NCI-H1694 treated with DMSO at 0.1 percent for 48 hours (cell line): ENCODE data around the gene RGS7.

ENCODE experiments used
- DNase-seq: peaks from one replicate; lab custom pipeline; 2025; lab: John Stamatoyannopoulos, UW

RGS7 gene

DNA sequence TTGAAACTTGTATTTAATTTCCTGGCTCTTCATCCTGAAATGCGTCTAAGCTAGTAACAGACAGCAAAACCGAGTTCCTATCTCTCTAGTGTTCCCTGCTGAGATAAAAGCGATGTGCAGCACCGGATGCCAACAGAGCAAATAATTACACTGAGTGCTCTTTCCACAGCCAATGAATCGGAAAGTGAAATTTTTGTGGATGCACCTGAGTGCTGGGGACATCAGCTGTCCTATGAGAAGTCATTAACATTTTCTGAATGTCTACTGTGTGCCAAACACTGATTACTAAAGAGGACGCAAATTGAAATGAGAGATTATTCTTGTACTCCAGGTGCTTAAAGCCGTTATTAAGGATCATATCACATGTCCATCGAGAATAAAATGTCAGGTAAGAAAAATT lies 278.0 kb downstream of the RGS7 start:
- DNase-seq = no peak

DNA sequence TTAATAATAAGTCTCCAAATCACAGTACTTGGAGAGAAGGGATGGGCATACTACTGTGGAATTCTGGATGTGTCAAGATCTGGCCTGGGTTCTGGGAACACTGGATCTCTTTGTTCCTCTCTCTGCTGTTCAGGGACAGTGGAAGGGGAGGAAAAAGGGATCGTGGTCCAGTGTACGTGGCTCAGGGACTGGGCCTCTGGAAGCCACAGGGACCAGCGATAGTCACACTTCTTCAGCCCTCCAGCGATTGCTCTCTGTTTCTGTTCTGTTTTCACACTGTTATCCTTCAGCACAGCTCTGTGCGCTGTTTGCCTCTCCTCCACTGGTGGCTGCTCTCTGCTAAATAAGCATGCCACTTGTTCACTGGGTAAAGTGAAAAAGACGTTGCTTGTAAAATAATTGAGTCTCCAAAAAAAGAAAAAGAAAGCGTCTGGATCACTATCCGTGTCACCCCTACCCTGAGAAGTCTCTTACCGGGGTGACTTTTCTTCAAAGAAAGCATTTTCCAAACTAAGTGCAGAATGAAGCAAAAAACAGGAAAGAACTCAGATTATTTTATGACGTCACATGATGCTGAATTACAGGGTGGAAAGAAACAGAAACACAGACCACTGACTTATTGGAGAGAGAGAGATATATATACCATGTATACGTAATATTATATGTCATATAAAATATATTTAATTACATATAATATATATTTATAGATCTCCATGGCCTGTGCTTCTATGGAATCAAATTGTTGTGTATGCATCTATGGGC lies 279.4 kb downstream of the RGS7 start:
- no peak for DNase-seq

DNA sequence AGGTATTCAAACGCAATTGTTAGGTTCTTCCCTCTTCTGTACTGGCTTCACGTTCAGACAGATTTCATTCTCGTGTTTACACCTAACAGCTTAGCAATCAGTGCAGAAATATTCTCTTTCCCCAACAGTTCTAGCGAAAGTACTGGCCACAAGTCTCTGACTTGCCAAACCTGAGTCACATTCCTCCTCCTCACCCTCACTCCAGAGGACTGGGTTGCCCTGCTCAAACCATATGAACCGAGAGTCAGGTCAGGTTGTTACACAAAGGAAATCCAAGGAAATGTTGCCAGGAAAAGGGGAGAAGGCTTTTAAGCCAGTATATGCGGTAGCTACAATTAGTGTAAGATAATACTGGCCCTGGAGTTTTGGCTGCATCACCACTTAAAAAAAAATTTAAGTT lies 282.5 kb downstream of the RGS7 start:
- no peak for DNase-seq

DNA sequence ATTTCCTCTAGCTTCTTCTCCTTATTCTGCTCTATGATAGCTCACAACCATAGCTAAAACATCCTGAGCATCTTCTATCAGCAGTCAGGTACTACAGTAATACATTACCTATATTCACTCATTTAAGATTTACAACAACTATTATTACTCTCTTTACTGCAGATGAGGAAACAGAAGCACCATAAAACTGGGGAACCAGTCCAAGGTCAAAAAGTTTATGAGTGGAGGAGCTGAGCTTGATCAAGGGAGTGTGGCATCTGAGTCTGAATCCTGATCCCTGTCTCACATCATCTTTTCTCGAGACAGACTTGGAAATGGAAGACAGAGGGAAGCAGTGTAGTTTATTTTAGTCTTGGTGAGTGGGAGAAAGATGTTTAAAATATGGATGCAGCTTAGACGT lies 288.6 kb downstream of the RGS7 start:
- DNase-seq = no peak

DNA sequence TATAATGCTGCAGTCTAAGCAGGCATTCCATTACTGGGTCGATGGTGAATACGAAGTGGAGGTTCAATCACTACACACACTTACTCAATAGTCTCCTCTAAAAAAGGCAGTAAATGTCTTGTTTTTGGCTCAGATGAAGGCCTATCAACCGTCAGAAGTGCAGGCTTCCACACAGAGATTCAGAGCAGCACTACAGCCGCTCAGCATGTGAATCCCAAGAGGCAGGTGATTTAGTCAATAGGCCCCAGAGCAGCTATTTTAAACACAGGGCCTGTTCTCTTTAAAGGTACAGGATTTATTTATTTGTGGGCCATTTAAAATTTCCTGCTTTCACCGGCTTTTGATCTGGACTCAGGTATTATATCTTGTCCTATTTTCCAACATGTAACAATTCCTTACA lies 293.7 kb downstream of the RGS7 start:
- DNase-seq = no peak

DNA sequence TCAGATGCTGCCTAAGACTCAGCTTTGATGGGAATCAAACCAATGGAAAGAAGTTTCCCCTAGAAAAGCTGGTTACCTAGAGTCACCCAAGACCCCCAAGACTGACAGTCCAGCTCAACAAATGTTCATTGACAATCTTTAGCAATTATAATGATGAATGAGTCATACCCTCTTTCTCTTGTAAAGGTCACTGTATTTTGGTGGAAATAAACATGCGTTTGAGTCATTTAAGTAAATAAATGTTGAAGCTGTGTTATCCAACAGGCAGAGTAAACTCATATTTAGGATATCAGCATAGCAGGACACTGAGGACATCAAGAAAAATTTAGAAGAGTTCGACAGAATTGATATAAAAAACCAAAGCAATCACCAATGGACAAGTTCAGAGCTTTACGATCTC lies 295.9 kb downstream of the RGS7 start:
- DNase-seq = no peak

DNA sequence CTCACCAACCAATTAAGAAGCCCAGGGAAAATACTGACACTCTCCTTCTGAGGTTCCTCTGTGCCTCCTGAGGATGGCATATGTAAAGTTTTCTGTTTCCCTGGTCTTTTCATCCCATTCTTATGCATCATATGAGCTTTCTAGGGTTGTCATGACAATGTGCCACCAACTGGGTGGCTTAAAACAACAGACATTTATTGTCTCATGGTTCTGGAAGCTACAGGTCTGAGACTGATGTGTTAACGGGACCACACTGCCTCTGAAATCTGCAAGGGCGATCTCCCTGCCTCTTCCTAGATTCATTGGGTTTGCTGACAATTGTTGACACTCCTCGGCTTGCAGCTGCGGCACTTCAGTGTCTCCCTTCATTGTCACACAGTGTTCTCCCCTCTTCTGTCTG lies 308.4 kb downstream of the RGS7 start:
- no peak for DNase-seq

DNA sequence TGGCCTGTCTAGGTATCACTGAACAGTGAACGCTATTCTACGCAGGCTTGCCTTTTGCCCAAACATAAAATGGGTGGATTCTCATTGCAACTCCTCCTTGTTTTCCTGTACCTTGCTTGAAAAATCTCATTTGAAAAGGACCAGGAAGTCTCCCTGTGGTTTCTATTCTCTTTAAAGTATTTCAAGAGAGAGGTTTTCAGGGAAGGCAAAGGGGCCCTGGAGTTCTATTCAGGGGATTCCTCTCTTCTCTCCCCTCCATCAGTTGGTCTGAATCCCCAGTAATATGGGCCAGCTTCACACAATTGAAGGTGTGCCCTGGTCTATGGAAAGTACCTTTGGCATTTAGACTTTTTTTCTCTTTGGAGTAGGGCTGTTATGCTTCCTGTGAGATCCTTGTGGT lies 311.3 kb downstream of the RGS7 start:
- no peak for DNase-seq

DNA sequence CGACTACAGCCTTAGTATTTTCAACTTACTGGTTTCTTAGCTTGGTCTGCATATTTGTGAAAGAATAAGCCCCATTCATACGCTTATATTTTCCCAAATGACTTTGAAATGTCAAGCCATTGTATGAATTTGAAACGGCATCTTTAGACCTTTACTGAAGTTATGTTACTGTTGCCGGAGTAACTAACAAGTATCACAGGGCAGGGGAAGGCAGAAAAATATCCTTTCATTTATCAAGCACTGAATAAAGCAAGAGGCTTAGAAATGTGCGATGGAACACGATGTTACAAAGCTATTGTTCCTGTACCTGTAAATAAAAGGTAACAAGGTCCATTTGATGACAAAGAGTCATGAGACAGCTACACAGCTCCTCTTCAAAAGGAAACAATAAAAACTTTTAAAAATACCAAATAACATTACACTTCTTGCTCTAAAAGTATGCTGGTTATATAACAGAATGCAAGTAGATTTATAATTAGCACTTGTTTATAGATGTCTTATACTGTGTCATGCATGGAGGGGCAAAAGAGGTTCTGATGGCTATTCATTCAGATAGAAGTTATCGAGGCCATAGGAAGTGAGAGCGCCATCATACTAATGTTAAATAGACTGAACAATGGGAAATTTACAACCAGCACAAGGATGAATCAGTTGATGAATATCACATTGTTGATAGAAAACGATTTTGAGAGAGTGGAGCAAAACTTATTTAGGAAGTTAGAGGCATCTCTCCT lies 322.6 kb downstream of the RGS7 start:
- DNase-seq = no peak

DNA sequence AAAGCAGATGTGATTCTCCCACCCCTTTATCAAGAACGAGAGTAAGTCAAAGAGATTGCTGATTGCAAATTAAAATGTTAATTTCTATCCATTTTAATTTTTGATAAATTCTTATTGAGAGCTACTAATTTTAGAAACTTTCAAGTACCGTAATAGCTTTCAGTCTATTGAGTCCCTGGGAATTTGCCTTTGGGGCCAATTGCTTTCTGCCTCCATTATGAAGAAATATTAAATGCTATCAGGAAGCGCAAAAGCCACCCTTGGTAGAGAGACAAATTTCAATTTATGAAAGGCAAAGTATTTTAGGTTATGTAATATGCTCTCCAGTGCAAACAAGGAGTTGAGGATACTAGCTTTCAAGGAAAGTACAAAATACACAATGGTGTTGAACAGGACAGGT lies 332.2 kb downstream of the RGS7 start:
- DNase-seq = no peak

DNA sequence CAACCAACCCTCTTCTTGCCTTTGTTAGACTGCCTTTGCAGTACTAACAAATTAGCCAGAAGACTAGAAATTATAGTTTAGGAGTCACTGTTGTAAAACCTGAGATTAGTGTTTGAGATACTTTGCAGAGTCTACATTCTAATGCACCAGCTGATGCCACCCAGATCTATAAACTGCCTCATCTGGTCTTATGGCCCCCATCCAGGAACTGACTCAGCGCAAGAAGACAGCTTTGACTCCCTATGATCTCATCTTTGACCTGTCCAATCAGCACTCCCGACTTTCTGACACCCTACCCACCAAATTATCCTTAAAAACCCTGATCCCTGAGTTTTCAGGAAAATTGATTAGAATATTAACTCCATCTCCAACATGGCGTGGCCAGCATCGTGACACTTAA lies 334.6 kb downstream of the RGS7 start:
- no peak for DNase-seq

DNA sequence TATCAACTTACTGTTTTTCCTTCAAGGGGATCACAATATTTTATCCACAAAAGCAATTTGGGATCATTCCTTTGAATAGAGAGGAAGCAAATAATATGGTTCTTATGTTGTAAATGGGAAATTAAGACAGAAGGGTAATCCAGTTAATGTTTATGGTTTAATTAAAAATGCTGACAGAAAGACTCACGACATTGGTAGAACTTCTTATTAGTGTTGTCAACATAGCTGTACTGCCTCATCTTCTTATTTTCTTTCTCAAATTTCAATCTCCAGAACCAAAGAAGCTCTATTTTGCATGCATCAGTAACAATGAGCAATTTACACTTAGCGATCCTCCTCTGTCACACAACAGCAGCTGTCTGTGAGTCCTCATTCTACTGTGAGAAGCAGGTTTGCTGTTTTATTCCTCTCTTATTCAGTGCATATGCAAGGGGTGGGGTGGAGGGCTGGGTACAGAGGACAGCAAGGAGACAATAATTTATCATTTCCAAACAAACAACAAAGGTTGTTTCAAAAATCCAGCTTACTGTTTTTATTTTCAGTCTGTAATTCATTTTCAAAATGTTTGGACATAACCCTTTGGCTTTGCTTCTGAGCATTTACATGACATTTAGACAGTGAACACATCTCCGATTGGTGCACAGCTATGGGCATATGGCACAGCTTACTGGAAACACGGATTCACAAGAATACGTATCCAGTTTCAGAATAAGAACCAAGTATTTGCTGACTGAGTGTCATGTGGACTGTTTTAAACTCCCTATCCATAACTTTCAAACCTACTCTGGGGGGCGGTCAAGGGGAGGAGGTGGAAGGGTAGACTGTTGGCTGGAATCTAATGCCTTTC lies 335.9 kb downstream of the RGS7 start:
- DNase-seq = peak; percentile 75

DNA sequence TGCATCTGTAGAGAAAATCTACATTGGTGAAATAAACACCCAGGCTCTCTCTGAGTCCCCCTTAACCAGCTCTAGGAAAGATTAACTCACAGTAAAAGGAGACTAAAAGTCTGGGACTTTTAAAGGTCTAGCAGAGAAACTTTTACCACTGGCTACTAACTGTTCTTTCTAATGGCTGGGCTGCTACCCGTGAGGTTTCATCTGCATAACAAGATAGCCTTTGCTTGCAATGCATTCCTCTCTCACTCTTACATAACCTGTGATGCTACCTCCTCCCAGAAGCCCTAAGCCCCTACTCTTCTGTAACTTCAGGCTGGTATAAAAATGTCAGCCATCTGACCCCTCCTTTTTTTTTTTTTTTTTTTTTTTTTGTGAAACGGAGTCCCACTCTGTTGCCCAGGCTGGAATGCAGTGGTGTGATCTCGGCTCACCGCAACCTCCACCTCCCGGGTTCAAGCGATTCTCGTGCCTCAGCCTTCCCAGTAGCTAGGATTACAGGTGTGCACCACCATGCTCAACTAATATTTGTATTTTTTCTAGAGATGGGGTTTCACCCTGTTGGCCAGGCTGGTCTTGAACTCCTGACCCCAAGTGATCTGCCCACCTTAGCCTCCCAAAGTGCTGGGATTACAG lies 344.2 kb downstream of the RGS7 start:
- DNase-seq = no peak

DNA sequence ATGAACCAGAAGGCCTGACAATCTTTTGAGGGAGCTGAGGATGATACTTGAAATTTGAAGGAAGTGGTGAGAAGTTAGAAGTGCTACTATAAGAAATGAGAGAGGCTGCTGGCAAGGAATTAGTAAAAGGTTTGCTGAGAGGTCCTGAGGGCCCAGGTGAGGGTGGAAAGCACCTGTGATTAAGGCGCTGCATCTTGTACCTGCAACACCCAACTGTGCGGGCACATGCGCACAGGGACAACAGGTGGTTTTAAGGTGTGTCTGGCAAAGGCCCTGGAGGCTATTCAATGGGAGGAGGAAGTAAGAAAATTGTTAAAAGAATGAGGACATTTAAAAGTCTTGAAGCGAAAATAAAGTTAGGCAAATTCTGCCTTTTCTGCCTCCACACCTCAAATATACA lies 349.3 kb downstream of the RGS7 start:
- DNase-seq = no peak

DNA sequence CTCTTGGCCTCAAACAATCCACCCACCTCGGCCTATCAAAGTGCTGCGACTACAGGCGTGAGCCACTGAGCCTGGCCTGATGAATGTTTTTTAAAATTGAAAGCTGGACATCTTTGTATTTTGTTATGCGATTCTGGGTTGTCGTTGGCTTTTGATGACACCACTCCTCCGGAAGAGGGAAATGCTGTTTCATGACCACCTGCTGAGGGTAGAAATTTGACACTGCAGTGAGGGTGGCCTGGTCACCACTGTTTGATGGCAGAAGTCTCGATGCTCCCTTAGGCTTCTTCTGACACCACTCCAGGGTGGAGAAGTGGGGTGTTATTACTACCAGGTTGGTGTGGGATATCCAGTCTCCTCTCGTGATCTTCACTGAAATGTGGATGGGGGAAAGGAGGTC lies 357.2 kb downstream of the RGS7 start:
- no peak for DNase-seq

DNA sequence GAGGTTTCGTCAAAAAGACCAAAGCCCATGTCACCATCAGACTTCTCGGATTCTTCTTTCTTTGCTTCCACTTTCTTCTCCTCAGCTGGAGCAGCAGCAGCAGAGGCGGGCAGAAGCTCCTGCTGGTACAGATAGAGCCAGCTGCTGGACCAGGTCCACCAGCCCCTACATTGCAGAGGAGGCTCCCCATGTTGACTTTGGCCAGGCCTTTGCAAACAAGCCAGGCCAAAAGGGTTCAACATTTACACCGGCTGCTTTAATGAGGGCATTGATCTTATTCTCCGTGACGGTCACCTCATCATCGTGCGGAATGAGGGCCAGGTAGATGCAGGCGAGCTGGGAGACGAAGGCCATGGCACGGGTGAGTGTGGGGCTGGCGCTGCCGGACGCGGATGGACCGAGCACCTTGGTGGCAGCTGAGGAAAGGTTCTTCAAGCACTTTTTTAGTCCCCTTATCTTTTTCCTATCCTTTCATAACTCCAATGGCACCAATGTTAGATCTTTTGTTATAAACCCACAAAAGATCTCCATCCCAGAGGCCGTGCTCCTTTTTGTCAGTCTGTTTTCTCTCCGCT lies 358.5 kb downstream of the RGS7 start:
- no peak for DNase-seq

DNA sequence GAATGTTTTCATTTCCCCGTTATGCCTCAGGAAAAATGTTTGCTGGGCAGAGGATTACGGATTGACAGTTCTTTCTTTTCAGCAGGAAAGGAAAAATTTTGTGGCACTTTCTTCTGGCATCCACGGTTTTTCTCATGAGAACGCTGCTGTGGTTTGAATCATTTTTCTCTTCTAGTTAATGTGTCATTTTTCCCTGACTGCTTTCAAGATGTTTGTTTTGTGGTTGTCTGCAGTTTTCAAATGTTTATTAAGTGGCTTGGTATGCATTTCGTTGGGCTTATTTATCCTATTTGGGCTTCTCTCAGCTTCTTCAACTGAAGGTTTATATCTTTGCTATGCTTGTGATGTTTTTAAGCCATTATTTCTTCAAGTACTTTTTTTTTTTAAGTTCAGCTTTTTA lies 359.0 kb downstream of the RGS7 start:
- DNase-seq = no peak

DNA sequence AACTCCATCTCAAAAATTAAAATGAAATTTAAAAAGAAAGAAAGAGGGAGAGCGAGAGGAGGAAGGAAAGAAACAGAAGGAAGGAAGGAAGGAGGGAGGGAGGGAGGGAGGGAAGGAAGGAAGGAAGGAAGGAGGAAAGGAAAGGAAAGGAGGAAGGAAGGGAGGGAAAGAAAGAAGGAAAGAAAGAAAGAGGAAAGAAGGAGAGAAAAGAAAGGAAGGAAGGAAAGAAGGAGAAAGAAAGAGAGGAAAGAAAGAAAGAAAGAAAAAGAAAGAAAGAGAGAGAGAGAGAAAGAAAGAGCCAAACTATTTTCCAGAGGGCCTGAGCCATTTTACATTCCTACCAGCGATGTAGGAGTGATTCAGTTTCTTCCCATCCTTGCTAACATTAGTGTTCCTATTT lies 364.0 kb downstream of the RGS7 start:
- DNase-seq = no peak

DNA sequence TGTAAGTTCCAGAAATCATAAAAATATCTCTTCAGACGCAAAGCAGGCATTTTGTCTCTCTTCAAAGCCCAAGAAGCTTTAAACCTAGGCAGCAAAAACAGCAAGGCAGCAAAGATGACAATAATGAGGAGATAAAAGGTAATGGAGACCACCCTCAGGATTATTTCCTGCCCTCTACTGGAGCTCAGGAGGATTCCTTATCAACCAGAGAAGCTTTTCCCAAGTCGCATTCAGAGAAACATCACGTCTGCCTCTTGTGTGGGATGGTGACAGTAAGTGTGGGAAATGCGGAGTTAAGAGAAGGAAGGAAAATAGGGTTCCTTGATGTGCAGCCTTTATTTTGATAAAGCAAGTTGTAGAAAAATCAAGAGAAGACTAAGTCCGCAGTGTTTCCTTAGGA lies 365.8 kb downstream of the RGS7 start:
- no peak for DNase-seq

DNA sequence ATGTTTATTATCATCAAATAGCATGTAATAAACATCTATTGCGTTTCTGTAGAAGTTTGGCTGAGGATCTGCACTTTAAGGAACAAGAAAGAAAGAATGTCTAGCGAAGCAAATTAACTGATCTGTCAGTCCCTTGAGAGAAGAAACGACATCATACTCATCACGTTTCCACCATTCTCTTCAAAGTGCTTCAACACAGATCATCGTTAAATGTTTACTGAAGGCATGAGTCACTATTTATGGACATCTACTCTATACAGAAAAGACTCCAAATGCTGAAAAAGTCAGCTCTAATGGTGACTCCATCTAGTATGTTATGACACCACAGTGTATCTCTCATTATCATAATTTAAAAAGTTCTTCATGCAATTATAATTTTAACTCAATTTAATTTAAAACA lies 369.1 kb downstream of the RGS7 start:
- DNase-seq = no peak

DNA sequence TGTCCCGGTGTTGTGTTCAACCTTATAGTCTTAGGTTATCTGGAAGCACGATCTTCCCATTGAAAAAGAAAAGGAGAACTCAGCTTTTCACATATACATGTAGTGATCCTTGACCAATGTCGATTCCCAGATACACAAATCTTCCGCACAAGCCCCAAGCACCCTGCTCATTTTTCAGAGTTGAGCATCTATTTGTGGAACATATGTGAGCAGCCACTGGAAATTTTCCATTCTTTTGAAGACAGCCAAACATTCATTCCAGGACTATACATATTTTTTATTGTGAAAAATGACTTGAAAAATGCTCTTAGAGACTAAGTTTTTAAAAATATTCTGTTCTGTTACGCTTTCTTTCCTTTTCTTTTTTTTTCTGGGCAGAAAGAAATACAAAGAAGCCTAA lies 371.9 kb downstream of the RGS7 start:
- DNase-seq = no peak

DNA sequence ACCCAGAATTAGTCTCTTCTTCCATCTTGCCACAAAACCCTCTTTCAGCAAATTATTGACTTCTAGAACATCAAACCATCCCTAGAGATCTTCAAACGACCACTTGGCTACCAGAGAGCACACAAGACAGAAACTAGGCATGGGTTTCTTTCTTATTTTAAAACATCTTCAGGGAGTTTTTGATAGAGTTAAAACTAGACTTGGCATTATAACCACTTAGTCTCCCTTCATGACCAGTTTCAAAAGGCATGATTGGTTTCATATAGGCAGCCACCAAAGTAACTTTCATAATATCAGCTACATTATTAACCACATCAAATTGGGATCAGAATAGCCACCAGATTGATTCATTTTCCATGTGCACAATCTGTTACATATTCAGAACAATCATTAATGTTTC lies 376.7 kb downstream of the RGS7 start:
- no peak for DNase-seq
